H9 (cell line): ENCODE results near the gene RAC2. TPM values are rescaled to one million over a fixed set of nuclear protein-coding genes. Genes with fewer than 3 reads are reported as not detected.

ENCODE experiments used
- DNase-seq: peaks from one replicate; pipeline ENCODE4 v3.0.0-alpha.2; 2017
- H2AFZ ChIP-seq: one replicate; pipeline ENCODE4 v1.6.1; 2013; ENCODE audit warnings: mild to moderate bottlenecking, low read length, control low read depth, moderate library complexity
- H2AK5ac ChIP-seq: 2 replicates; pipeline ENCODE4 v1.6.1; 2013; ENCODE audit warnings: low read length, control low read depth, mixed read lengths; ENCODE audit not compliant: insufficient read length
- H2BK120ac ChIP-seq: one replicate; pipeline ENCODE4 v1.6.1; 2013; ENCODE audit warnings: low read depth, mild to moderate bottlenecking, low read length, control low read depth, inconsistent platforms; ENCODE audit not compliant: poor library complexity, severe bottlenecking
- H2BK12ac ChIP-seq: 2 replicates; pipeline ENCODE4 v1.6.1; 2013; ENCODE audit warnings: low read length, control low read depth, mixed read lengths, low read depth; ENCODE audit not compliant: insufficient read length
- H2BK15ac ChIP-seq: 2 replicates; pipeline ENCODE4 v1.6.1; 2013; ENCODE audit warnings: low read depth, low read length, control low read depth
- H2BK20ac ChIP-seq: one replicate; pipeline ENCODE4 v1.6.1; 2013; ENCODE audit warnings: low read depth, mild to moderate bottlenecking, low read length, control low read depth, inconsistent platforms; ENCODE audit not compliant: poor library complexity, severe bottlenecking
- H2BK5ac ChIP-seq: 2 replicates; pipeline ENCODE4 v1.6.1; 2013; ENCODE audit warnings: low read length, control low read depth, mixed read lengths; ENCODE audit not compliant: insufficient read length
- H3K14ac ChIP-seq: 2 replicates; pipeline ENCODE4 v1.6.1; 2013; ENCODE audit warnings: low read length, control low read depth; ENCODE audit not compliant: insufficient read depth
- H3K18ac ChIP-seq: 2 replicates; pipeline ENCODE4 v1.6.1; 2013; ENCODE audit warnings: low read depth, mild to moderate bottlenecking, mixed read lengths, low read length, control low read depth; ENCODE audit not compliant: insufficient read length
- H3K23ac ChIP-seq: 2 replicates; pipeline ENCODE4 v1.6.1; 2013; ENCODE audit warnings: low read length, control low read depth, mixed read lengths, low read depth; ENCODE audit not compliant: insufficient read length
- H3K23me2 ChIP-seq: 2 replicates; pipeline ENCODE4 v1.6.1; 2013; ENCODE audit warnings: low read depth, mild to moderate bottlenecking, mixed read lengths, low read length, control low read depth; ENCODE audit not compliant: insufficient read length, poor library complexity, severe bottlenecking
- H3K27ac ChIP-seq: 2 replicates; pipeline ENCODE4 v1.5.1; 2013; ENCODE audit warnings: low read length, control low read depth, mixed read lengths, low read depth; ENCODE audit not compliant: insufficient read length
- H3K27me3 ChIP-seq: 2 replicates; pipeline ENCODE4 v1.6.1; 2013; ENCODE audit warnings: low read length, control low read depth, inconsistent platforms; ENCODE audit not compliant: insufficient read depth
- H3K4ac ChIP-seq: 2 replicates; pipeline ENCODE4 v1.6.1; 2013; ENCODE audit warnings: low read depth, mild to moderate bottlenecking, control low read depth, inconsistent platforms, low read length, moderate library complexity
- H3K4me1 ChIP-seq: 2 replicates; pipeline ENCODE4 v1.6.1; 2013; ENCODE audit warnings: low read length, control low read depth, inconsistent platforms; ENCODE audit not compliant: insufficient read depth
- H3K4me2 ChIP-seq: 2 replicates; pipeline ENCODE4 v1.6.1; 2013; ENCODE audit warnings: low read length, control low read depth, mixed read lengths; ENCODE audit not compliant: insufficient read length, insufficient read depth
- H3K56ac ChIP-seq: 2 replicates; pipeline ENCODE4 v1.6.1; 2013; ENCODE audit warnings: low read depth, mild to moderate bottlenecking, mixed read lengths, low read length, control low read depth; ENCODE audit not compliant: insufficient read length
- H3K79me1 ChIP-seq: 2 replicates; pipeline ENCODE4 v1.6.1; 2013; ENCODE audit warnings: low read depth, mild to moderate bottlenecking, moderate library complexity, low read length, control low read depth, inconsistent platforms; ENCODE audit not compliant: insufficient read depth, poor library complexity, severe bottlenecking
- H3K79me2 ChIP-seq: 2 replicates; pipeline ENCODE4 v1.6.1; 2013; ENCODE audit warnings: low read length, control low read depth, inconsistent platforms; ENCODE audit not compliant: insufficient read depth
- H3K9ac ChIP-seq: 2 replicates; pipeline ENCODE4 v1.6.1; 2013; ENCODE audit warnings: low read length, control low read depth, mixed read lengths; ENCODE audit not compliant: insufficient read length; ENCODE audit errors: extremely low read depth
- H3K9me3 ChIP-seq: one replicate; pipeline ENCODE4 v1.6.1; 2013; ENCODE audit warnings: low read depth, low read length, inconsistent platforms; ENCODE audit not compliant: control insufficient read depth
- H3T11ph ChIP-seq: one replicate; pipeline ENCODE4 v1.6.1; 2013; ENCODE audit warnings: mild to moderate bottlenecking, low read length, control low read depth, inconsistent platforms
- H4K20me1 ChIP-seq: one replicate; pipeline ENCODE4 v1.6.1; 2013; ENCODE audit not compliant: control insufficient read depth, insufficient read length, insufficient read depth
- H4K5ac ChIP-seq: 2 replicates; pipeline ENCODE4 v1.6.1; 2013; ENCODE audit warnings: low read depth, mild to moderate bottlenecking, mixed read lengths, low read length, control low read depth; ENCODE audit not compliant: insufficient read length
- H4K8ac ChIP-seq: replicated peaks from 2 replicates; pipeline ENCODE4 v1.6.1; 2013; ENCODE audit warnings: low read length, control low read depth, mixed read lengths, low read depth; ENCODE audit not compliant: insufficient read length
- H4K91ac ChIP-seq: 2 replicates; pipeline ENCODE4 v1.6.1; 2013; ENCODE audit warnings: low read depth, mild to moderate bottlenecking, moderate library complexity, mixed read lengths, low read length, control low read depth; ENCODE audit not compliant: insufficient read length
- H3K27ac Mint-ChIP-seq, 3 experiments: 2 replicates in 2 of 3; 3 replicates in 1 of 3; pipeline ENCODE4 v1.8.0; 2020 to 2021; ENCODE audit warnings: mixed read lengths in 3 of 3, mild to moderate bottlenecking in 1 of 3, moderate library complexity in 1 of 3
- H3K27me3 Mint-ChIP-seq: 2 replicates; pipeline ENCODE4 v1.8.0; 2021; ENCODE audit warnings: low read depth, mild to moderate bottlenecking, moderate library complexity, mixed read lengths
- H3K36me3 Mint-ChIP-seq, 3 experiments: 2 replicates in 2 of 3; 3 replicates in 1 of 3; pipeline ENCODE4 v1.8.0; 2020 to 2021; ENCODE audit warnings: low read depth in 3 of 3, mixed read lengths in 3 of 3; ENCODE audit not compliant: insufficient read depth in 1 of 3
- H3K4me1 Mint-ChIP-seq, 2 experiments: 2 replicates each; pipeline ENCODE4 v1.8.0; 2020; ENCODE audit warnings: mixed read lengths in 2 of 2
- H3K4me3 Mint-ChIP-seq, 2 experiments: 2 replicates in 1 of 2; 3 replicates in 1 of 2; pipeline ENCODE4 v1.8.0; 2020 to 2021; ENCODE audit warnings: mild to moderate bottlenecking in 2 of 2, mixed read lengths in 2 of 2, moderate library complexity in 1 of 2
- H3K9me3 Mint-ChIP-seq, 2 experiments: 2 replicates in 1 of 2; 3 replicates in 1 of 2; pipeline ENCODE4 v1.8.0; 2020; ENCODE audit warnings: mild to moderate bottlenecking in 2 of 2, mixed read lengths in 2 of 2, moderate library complexity in 1 of 2
- CTCF ChIP-seq: fragments of 200-600 bp; sonication (generic); conservative IDR thresholded peaks from 3 replicates; pipeline ENCODE4 v1.8.0; 2021; ENCODE audit warnings: antibody characterized with exemption, mild to moderate bottlenecking
- WGBS: extraction: QIAGEN DNeasy Blood & Tissue Kit; methylation state at CpG from one replicate; pipeline ENCODE4 v1.1.7; 2013; ENCODE audit warnings: missing lambda C conversion rate, low lambda C conversion rate, mixed read lengths; ENCODE audit not compliant: insufficient read length; ENCODE audit errors: extremely low coverage; 5-methylcytosine and 5-hydroxymethylcytosine counted together
- total RNA-seq: library from RNA; stranded (reverse); gene quantifications from 2 replicates; pipeline ENCODE4 v1.2.1, GENCODE V29; 2021

The RAC2 gene
- total RNA-seq, 1 experiment from 2014 or later: 2.8 TPM

DNA sequence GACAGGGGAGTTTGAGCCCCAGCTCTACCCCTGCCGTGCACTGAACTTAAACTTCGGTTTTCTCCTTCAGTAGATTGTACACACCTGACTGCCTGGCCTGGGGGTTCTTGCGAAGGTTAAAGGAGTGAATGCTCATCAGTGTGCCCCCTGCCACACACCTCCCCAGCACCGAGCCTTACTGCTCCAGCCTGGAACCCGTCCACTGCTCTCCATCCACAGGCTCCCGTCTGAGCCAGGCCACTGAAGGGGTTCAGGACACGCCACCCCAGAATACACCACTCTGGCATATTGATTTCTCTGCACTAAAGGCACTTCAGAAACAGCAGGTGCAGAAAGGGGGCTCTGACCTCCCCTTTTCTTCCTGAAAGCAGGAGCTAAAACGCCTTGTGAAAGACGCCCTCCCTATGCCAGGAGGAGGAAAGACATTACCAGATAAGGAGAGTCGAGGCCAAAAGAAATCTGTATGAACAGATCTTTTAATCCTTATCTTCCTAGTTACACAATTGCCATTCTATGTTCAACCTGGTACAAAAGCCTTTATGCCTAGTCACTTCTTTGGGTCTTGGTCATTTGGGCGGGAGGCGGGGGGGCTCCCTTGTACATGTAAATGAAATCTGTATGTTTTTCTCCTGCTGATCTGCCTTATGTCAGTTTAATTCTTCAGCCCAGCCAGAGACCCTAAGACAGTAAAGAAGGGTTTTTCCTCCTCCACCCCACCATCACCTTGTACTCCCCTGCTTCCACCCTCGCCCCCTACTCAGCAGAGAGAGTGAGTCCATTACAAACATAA lies 29.9 kb downstream of the RAC2 start:
- no peak overlapping the region for H3K23ac ChIP-seq
- no peaks in the 10 kb centered on the region for H3K4me1 ChIP-seq
- no peak overlapping the region for H2BK15ac ChIP-seq
- no peak for TF ChIP-seq CTCF
- no peaks in the 10 kb centered on the region for H4K20me1 ChIP-seq
- H3K79me2 ChIP-seq: no peaks in the 10 kb centered on the region
- H3K23me2 ChIP-seq: no peaks in the 10 kb centered on the region
- H3K4me1 Mint-ChIP-seq: peaks cover 18 to 41% of the 10 kb centered on the region in 2 experiments
- WGBS: no CpG with 5 or more reads among the region's 13 CpGs
- no peak overlapping the region for H3K18ac ChIP-seq
- no peak overlapping the region for H3K56ac ChIP-seq
- no peak overlapping the region for H2BK20ac ChIP-seq
- H3K27ac Mint-ChIP-seq: no peak overlapping the region
- H2AK5ac ChIP-seq: no peak overlapping the region
- H3K4ac ChIP-seq: no peak overlapping the region
- H2BK120ac ChIP-seq: no peak overlapping the region
- no peak overlapping the region for H2BK12ac ChIP-seq
- H4K8ac ChIP-seq: no peak overlapping the region
- no peaks in the 10 kb centered on the region for H3K36me3 Mint-ChIP-seq
- H3T11ph ChIP-seq: no peak overlapping the region
- H3K27me3 Mint-ChIP-seq: peaks cover 44% of the 10 kb centered on the region
- H3K4me3 Mint-ChIP-seq: no peak overlapping the region
- no peak for DNase-seq
- no peak overlapping the region for H3K4me2 ChIP-seq
- no peaks in the 10 kb centered on the region for H3K9me3 ChIP-seq
- no peak overlapping the region for H3K14ac ChIP-seq
- no peaks in the 10 kb centered on the region for H3K79me1 ChIP-seq
- no peak overlapping the region for H2BK5ac ChIP-seq
- H4K5ac ChIP-seq: no peak overlapping the region
- H3K9ac ChIP-seq: no peak overlapping the region
- H4K91ac ChIP-seq: no peak overlapping the region
- H3K27ac ChIP-seq: no peak overlapping the region
- no peaks in the 10 kb centered on the region for H3K27me3 ChIP-seq
- H2AFZ ChIP-seq: no peak overlapping the region
- H3K9me3 Mint-ChIP-seq: no peaks in the 10 kb centered on the region
